SKM-1 (cell line): Measurements from ENCODE around the gene OST4.
A peak's percentile ranks its signal among the peaks of the same experiment; 100 is the strongest.
"Not testable (repeated sequence)": the region's sequence is repeated elsewhere in the genome, so short reads cannot be mapped to it uniquely, and the experiment has no call there.

Experiments
- DNase-seq: peaks from one replicate; lab custom pipeline; 2025; ENCODE audit not compliant: unreplicated experiment; lab: John Stamatoyannopoulos, UW

Gene OST4

DNA sequence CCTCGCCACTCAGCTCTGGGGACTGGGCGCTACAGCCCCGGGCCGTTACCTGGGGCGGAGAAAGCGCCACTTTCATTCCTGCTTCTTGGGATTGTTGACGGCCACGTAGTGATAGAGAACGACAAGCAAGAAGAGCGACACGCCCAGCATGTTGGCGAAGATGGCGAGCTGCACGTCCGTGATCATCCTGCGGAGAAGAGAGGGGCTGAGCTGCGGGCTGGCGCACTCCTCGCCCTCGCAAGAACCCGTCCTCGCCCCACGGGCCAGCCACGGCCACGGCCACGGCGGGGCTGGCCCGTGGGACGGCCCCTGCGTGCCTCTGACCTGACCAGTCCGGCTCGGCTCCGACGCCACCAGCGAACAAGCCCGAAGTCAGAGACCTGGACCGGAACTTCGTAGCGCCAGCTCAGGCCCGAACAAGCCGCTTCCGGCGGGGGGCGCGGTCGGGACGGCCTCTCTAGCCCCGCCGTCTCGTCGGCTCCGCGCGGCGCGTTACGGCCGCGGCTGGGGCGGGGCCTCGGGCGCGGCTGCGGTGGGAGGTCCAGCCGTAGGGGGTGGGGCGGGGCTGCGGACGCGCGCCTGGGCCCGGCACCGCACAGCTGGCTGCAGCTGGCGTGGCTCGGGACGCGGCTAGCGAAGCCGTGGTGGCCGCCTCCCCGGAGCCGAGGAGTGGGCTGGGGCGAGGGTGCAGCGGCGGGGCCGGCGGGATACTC lies at the start of gene OST4:
TSS of gene OST4 (minus strand) at position 378 of the 713 bp plus-strand sequence.
- peak; percentile 80 for DNase-seq

DNA sequence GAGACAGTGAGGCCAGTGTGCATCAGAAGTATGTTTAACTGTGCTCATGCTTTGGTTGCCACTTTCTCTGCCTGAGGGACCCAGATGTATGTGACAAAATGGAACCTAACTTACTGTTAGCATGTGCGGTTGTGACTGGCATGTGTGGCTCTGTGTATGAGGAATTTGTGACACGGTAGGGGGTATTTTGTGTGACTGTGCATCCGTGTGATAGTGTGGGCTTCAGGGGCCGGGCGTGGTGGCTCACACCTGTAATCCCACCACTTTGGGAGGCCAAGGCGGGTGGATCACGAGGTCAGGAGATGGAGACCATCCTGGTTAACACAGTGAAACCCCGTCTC lies 47.8 kb upstream of the OST4 start:
- not testable (repeated sequence) for DNase-seq

DNA sequence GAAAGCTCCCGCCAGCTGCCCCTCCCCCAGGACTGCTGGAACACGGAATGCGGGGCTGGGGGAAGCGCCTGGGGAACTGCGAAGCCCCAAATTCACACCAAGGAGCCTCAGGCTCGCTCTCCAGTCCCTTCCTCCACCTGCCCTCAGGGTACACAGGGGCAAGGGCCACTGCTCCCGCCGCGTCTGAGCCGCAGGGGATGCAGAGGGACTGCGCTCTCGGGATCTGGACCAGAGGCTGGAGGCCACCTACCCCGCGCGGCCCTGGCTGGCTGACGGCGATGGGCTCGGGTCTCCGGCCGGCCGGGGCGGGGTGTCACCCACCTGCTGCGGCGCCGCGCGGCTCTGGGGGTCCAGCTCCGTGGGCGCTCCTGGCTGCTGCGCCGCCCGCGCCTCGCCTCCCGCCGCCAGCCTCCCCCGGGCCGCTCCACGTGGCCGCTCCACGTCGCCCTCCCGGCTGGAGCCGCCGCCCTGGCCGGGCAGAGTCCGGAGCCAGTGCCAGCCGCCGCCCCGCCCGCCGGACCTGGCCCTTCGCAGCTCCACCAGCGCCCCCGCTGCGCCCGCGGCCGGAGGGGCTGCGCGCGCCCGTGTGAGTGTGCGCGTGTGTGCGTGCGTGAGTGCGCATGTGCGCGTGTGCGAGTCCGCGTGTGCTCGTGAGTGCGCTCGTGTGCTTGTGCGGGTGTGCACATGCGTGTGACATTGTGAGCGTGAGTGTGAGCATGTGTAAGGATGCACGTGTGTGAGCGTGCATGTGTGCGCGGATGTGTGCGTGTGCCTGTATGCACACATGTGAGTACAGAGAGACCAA lies 47.3 kb upstream of the OST4 start, which contains the start of gene CGREF1:
TSS of gene CGREF1 (minus strand) at position 604 of the 805 bp plus-strand sequence. CDS start 14,762 bp downstream, outside the sequence.
- no peak for DNase-seq

DNA sequence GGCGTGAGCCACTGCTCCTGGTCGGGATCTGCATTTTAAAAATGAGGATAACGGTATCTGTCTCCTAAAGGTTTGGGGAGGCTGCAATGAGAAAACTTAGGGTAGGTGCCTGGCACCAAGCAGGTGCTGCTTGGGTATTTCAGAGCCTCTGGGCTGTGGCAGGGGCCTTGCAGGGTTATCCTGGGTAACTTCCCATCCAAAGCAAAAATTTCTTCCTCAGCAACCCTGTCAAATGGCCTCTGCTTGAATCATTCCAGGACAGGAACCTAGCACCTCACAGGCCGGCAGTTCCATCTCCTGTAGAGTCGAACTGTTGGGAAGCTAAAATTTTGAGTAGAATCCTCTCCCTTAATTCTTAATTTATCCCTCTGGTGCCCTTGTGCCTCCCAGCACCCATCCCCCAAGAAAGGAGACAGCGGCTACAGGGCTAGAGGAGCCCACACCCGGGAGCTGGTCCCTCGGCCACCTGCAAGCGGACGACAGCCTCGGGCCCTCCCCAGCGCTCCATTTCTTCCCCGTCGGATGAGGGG lies 46.6 kb upstream of the OST4 start:
- no peak for DNase-seq

DNA sequence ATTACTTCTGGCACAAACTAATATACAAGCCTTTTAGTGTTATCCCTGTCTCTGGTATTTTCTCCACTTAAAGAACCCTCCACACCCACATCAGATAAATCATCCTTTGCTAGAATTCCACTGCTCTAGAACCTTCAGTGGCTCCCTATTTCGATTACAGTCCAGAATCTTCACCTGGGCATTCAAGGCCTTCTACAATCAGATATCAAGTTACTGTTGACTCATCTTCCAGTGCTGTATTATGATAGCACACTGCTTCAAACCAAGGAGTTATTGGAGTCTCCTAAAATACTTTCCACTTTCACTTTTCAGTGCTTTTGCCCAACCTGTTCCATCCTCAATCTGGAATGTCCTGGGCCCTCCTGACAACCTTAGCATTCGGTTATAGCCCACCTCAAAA lies 44.1 kb upstream of the OST4 start:
- DNase-seq, result no peak

DNA sequence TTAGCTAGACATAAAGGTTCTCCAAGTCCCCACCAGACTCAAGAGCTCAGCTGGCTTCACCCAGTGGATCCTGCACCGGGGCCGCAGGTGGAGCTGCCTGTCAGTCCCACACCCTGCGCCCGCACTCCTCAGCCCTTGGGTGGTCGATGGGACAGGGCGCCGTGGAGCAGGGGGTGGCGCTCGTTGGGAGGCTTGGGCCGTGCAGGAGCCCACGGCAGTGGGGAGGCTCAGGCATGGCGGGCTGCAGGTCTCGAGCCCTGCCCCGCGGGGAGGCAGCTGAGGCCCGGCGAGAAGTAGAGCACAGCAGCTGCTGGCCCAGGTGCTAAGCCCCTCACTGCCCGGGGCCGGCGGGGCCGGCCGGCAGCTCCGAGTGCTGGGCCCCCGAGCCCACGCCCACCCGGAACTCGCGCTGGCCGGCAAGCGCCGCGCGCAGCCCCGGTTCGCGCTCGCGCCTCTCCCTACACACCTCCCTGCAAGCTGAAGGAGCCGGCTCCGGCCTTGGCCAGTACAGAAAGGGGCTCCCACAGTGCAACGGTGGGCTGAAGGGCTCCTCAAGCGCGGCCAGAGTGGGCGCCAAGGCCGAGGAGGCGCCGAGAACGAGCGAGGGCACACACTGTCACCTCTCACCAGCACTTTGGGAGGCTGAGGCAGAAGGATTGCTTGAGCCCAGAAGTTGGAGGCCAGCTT lies 40.1 kb upstream of the OST4 start:
- DNase-seq, result not testable (repeated sequence)

DNA sequence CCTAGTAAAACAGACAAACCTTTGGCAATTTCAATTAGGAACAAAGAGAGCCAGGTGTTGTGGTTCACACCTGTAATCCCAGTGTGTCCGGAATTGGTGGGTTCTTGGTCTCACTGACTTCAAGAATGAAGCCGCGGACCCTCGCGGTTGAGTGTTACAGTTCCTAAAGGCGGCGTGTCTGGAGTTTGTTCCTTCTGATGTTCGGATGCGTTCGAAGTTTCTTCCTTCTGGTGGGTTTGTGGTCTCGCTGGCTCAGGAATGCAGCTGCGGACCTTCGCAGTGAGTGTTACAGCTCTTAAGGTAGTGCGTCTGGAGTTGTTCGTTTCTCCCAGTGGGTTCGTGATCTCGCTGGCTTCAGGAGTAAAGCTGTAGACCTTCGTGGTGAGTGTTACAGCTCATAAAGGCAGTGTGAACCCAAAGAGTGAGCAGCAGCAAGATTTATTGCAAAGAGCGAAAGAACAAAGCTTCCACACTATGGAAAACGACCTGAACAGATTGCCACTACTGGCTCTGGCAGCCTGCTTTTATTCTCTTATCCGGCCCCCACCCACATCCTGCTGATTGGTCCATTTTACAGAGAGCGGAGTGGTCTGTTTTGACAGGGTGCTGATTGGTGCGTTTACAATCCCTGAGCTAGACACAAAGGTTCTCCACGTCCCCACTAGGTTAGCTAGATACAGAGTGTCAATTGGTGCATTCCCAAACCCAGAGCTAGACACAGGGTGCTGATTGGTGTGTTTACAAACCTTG lies 39.3 kb upstream of the OST4 start:
- not testable (repeated sequence) for DNase-seq

DNA sequence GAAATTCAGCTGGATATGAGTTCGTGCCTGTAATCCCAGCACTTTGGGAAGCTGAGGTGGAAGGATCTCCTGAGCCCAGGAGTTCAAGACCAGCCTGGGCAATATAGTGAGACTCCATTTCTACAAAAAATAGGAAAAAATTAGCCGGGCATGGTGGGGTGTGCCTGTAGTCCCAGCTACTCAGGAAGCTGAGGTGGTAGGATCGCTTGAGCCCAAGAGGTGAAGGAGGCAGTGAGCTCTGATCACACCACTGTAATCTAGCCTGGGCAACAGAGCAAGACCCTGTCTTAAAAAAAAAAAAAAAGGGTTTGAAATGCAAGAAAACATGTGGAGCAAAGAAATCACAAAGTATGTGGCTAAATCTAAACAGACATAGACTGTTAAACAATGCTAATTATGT lies 37.6 kb upstream of the OST4 start:
- no peak for DNase-seq

DNA sequence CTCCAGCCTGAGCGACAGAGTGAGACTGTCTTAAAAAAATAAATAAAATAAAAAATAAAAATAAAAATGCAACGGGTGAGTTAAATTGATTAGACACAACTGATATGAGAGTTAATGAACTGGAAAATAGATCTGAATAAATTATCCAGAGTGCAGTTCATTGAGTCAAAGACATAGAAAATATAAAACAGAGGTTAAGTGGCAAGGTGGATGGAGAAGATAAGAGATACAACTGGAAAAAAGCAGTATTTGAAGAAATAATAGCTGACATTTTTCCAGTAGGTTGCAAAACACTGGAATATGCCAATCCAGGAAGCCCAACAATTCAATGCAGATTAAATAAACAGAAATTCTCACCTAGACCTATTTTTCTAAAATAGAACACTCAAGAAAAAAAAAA lies 36.8 kb upstream of the OST4 start:
- DNase-seq, result no peak

DNA sequence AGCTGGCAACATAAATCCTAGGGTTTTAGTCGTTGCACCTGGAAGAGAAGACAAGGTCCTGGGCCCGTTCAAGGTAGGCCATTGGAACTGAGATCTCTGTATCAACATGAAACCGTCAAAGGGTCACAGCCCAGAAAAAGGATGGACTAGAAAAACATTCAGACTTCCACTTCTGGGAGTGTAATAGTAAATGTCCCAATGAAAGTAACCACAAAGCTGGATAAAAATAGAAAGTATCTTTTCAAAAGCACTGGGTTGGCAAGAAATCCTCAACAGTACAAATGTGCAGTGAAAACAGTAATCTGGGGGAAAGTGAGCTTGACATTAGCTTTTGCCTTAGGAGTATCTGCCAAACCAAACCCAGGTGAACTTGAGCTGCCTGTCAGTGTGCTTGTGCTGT lies 34.5 kb upstream of the OST4 start:
- DNase-seq, result no peak

DNA sequence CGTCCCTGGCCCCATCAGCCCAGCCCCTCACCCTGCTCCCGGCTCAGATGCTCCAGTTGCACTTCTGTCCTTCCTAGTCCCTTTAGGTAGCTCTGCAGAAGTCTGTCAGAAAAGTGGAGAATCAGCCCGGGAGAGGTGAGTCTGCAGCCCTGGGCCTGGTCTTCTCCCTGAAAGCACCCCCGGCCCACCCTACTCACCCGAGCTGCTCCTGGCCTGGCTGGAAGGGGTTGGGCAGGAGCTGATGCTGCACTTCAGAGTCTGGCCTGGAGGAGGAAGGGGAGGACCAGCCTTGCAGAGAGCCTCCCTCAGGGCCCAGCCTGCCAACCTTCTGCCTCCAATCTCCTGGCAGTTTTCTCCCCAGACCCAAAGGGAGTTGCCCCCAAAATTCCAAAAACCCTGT lies 30.9 kb upstream of the OST4 start:
- no peak for DNase-seq

DNA sequence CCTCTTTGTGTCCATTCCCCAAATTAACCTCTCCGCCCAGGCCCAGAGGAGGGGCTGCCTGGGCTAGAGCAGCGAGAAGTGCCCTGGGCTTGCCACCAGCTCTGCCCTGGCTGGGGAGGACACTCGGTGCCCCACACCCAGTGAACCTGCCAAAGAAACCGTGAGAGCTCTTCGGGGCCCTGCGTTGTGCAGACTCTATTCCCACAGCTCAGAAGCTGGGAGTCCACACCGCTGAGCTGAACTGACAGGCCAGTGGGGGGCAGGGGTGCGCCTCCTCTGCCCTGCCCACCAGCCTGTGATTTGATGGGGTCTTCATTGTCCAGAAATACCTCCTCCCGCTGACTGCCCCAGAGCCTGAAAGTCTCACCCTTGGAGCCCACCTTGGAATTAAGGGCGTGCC lies 28.6 kb upstream of the OST4 start:
- no peak for DNase-seq

DNA sequence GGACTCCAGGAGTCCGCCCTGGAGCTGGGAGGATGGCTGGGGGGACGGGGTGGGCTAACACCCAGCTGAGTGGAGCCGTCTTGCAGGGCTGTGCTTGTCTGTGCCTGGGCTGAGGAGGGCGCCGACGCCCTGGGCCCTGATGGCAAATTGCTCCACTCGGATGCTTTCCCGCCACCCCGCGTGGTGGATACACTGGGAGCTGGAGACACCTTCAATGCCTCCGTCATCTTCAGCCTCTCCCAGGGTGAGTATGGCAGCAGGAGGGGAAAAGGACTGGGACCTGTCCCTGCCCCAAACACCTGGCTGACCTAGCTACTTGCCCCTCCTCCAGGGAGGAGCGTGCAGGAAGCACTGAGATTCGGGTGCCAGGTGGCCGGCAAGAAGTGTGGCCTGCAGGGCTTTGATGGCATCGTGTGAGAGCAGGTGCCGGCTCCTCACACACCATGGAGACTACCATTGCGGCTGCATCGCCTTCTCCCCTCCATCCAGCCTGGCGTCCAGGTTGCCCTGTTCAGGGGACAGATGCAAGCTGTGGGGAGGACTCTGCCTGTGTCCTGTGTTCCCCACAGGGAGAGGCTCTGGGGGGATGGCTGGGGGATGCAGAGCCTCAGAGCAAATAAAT lies 28.0 kb upstream of the OST4 start:
- no peak for DNase-seq

DNA sequence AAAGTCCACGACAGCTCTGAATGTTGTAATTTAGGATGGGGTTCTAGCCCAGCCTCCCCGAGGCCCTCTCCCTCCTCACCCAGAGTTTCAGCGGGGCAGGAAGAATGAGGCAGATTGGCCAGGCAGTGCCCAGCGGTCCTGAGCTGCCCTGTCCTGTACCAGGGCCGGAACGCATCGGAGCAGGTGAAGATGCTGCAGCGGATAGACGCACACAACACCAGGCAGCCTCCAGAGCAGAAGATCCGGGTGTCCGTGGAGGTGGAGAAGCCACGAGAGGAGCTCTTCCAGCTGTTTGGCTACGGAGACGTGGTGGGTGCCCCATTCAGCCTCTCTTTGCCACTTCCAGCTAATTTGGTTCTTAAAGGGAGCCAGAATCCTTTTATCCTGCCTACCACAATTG lies 25.9 kb upstream of the OST4 start:
- no peak for DNase-seq

DNA sequence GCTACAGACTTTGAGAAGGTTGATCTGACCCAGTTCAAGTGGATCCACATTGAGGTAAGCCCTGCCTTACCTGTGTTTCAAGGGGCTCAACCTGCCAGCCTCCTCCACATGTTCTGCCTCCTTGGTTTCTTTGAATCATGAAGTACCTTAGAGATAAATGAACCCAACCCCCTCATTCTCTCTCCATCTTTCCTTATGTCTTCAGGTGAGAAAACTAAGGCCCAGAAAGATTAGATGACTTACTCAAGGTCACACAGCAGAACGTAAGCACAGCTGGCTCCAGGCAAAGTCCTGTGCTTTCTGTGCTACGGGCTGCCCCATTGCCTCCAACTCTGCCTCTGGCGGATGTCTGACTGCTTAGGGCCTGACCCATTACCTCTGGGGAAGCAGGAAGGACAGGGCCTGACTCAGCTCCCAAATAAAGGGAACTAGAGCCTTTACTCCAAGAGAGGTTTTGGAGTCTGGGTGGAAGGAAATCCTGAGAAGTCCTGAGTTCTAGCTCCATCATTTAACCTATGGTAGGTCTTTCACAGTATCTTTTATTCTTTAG lies 25.4 kb upstream of the OST4 start:
- DNase-seq, result no peak

DNA sequence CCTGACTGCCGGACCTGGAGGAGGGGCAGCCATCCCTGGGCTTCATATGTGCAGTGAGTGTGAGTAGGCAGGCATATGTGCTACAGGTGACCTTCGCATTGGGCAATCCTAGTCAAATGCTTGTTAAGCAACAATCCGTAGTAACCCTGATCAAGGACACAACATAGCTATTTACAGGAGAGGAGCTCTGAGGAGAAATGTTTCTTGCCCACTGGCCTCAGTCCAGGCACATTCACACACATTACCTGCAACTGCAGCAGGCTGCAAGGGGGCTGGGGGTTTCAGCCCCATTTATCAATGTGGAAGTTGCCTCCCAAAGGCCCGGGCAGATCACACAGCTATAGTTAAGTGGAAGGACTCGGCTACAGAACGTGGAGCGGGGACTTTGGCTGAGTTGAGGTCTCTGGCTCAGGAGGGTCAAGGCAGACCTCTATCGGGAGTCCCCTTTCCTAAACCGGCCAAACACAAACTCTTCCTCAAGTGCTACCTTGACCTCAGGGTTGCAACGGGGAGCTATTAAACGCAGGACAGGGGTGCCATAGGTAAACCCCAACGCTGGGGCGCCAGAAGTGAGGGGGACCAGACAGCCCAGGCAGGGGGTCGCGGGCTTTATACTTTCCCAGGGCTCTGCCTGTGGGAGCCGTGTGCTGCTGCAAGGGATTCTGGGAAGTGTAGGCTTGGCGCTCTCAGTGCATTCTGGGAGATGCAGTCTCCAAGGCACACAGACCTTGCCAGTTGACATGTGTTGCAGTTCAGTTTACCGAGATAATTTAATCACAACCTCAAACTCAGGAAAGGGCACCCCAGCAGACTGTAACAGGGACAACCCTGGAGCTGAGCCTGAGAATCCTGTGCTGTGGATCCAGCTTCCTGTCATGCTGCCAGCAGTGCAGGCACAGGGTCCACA lies 24.5 kb upstream of the OST4 start:
- no peak for DNase-seq

DNA sequence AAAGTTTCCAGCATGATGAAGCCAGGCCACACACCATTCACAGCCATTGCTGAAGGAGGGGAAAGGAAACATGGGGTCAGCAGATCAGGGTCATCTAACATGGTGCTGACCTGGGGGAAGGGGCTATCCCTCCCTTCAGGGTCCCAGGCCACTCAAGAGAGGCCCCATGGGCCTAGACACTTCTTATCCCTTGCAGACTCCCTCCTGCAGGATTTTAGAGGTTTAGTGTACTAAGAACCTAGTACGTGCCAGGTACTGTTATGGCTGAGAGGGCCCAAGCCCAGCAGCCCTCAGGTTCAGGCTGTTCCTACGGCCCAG lies 23.9 kb upstream of the OST4 start:
- no peak for DNase-seq

DNA sequence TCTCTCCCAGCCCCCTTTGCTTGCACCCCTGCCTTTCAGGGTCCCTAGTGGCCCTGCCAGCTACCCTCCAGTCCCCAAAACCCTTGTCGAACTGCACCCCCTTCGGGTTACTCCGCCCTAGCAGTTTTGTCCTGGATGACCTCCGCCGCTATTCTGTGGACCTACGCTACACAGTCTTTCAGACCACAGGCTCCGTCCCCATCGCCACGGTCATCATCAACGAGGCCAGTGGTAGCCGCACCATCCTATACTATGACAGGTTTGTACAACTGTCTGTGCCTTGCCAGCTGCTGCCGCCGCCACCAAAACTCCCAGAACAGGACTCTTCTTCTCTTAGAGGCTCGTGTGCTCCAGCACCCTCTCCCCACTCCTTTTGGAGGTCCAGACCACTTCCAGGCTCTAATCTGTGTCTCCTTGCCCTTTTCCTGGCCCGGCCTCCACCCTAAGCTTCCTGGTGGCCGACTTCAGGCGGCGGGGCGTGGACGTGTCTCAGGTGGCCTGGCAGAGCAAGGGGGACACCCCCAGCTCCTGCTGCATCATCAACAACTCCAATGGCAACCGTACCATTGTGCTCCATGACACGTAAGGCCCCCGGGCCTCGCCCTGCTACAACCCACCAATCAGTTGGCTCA lies 23.0 kb upstream of the OST4 start:
- DNase-seq, result no peak
